NCI-H128 (cell line): Measurements from ENCODE around the gene EML6.

ENCODE experiments used
- DNase-seq: peaks from one replicate; lab custom pipeline; 2025; ENCODE audit not compliant: unreplicated experiment; lab: John Stamatoyannopoulos, UW

EML6 gene

DNA sequence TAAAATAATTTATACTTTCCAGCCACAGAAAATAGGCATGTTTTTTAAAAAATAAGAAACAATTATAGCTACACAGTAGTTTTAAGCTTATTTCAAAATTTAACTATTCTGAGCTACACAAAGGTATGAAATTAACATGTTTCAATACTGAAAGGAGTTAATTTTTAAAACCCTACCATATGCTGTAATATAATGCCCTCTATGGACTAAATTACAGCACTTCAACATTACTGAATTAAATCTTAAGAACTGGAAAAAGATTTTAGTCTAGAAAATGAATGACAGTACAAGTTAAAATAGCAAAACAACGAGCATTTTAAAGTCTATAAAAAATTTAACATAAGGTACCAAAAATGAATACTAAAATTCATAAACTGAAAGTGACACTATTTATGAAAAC, 290.5 kb downstream of the EML6 start:
- no peak for DNase-seq

DNA sequence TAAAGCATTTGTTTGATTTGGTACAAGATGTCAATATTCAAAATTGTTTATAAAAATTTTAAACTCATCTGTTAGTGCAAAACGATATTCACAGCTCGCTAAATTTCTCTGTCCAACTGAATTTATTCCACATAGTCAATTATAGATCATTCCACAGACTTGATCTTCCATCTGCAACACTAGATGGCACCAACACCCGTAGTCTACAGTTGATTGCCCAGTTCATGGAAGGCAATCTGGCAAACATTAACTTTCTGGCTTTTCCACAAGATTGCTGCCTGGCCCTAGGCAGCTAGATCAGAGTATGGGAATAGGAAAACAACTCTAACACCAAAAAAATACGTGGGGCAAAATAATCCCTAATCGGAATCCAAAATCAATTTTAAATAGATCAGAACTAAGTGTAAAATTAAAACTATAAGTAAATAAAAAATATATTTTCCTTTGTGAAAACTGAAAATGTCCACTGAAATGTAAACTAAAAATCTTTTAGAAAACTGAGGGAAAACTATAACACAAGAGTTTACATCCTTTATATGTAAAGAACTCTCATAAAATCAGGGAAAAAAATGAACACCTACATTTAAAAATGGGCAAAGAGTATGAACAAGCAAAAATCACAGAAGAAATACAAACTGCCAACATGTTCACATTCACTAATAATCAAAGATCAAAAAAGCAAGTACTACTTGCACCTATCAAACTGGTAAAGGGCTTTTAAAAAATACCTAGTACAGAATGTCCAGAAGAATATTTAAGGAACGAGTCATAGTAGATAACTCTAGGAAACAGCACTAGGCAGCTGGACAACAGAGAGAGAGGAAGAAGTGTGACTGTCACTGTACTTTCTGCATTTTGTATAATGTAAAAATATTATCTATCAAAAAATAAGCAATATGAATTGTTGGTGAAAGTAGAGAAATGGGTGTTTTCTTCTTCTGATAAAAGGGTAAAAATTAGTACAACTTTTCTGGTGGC, 291.8 kb downstream of the EML6 start:
- no peak for DNase-seq

DNA sequence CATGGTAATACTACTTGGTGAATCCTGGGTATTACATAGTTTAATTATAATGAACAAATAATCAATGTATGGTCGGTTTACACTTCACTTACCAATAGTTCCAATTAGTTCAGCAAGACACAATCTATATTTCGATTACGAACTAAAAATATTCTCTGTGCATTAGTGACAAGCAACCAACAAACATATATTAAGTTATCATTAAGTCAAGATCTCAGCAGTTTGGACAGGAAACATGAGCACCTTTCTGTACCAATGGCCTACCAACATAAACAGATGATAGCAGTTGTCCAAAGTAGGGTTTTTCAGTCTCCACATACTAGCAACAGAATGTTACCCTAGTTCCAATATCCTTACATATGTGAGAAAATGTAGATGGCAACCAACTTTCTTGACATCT, 294.0 kb downstream of the EML6 start:
- no peak for DNase-seq

DNA sequence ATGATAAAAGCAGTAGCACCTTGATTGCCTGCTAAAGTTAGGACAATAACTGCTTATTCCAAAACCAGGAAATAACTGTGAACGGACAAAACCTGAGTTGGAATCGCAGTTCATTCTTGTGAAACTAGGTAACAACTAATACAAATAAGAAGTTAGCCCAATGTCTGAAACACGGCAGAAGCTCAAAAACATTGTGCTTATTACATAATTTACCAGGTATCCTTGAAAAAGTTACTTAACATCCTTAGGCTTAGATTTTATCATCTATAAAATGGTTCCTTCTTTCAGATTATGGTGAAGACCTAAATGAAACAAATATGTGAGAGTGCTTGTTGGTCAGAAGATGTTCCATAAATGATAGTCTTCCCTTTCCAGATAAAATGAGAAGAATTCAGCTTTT, 294.4 kb downstream of the EML6 start:
- no peak for DNase-seq

DNA sequence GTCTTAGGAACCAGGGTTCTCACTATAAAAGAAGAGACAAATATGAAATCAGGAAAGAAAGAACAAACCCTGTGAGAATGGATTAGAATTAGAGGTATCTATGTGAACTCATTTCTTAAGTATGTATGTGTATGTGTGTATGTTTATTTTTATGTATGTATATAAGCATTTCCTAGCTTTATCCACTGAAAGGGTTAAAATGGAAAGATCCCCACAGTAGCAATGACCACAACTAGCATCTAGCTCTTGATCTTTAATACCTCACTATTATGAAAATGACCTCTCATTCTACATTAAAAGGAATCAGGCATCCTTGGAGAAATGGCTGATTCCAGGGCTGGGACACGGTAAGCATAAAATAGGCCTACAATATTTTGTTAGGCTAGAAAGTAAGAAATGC, 295.2 kb downstream of the EML6 start:
- DNase-seq: no peak

DNA sequence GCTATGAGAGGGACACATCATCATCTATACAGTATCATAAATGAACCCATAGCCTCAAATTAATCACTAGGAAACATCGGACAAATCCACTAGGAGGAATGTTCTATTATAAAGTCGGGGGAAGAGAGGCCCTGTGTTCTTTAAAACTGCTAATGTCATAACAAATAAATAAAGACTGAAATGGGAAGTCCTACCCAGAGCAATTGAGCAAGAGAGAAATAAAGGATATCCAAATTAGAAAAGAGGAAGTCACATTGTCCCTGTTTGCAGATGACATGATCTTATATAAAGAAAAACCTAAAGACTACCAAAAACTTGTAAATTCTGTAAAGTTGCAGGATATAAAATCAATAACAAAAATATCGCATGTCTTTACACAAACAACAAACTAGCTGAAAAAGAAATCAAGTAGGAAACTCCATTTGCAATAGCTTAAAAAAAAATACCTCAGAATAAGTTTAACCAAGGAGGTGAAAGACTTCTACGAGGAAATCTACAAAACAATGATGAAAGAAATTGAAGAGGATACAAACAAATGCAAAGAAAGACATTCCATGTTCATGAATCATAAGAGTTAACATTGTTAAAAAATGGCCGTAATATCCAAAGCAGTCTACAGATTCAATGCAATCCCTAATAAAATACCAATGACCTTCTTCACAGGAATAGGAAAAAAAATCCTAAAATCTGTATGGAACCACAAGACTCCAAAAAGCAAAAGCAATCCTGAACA, 296.2 kb downstream of the EML6 start:
- DNase-seq: no peak
